Glomerular endothelial cell (primary cell): ENCODE measurements around the gene PIGW. TPM values are rescaled to one million over a fixed set of nuclear protein-coding genes. Genes with fewer than 3 reads are reported as not detected.
"Not testable (repeated sequence)": the region's sequence is repeated elsewhere in the genome, so short reads cannot be mapped to it uniquely, and the experiment has no call there.

Experiments used
- DNase-seq: peaks from one replicate; pipeline ENCODE4 v3.0.0-alpha.2; 2011; ENCODE audit warnings: low read depth, low spot score; ENCODE audit errors: extremely low read depth
- total RNA-seq: library from RNA; depleted of rRNA; stranded (reverse); fragments of >200 nt; gene quantifications from 2 replicates; pipeline ENCODE4 v1.2.3, GENCODE V29; 2015

Gene PIGW
- total RNA-seq, 1 donor from 2014 or later = 9.5 TPM

GRCh38 chr17:36507266-36507665, 27.5 kb upstream of the PIGW start:
- no peak for DNase-seq

GRCh38 chr17:36508439-36508838, 26.3 kb upstream of the PIGW start:
- DNase-seq = not testable (repeated sequence)

GRCh38 chr17:36509272-36509985, 25.4 kb upstream of the PIGW start:
- no peak for DNase-seq

- no peak for DNase-seq
These were observed 24.2 kb upstream of the PIGW start for GRCh38 chr17:36510636-36511035.

GRCh38 chr17:36511216-36511615, 23.6 kb upstream of the PIGW start:
- no peak for DNase-seq

GRCh38 chr17:36512641-36513040, 22.1 kb upstream of the PIGW start:
- no peak for DNase-seq

- DNase-seq = no peak
These were observed 19.9 kb upstream of the PIGW start for GRCh38 chr17:36514856-36515255.

GRCh38 chr17:36515837-36516236, 18.9 kb upstream of the PIGW start:
- no peak for DNase-seq

GRCh38 chr17:36523113-36523512, 11.7 kb upstream of the PIGW start:
- no peak for DNase-seq

GRCh38 chr17:36524428-36524876, 10.3 kb upstream of the PIGW start:
- DNase-seq = no peak

- no peak for DNase-seq
These were observed 9.7 kb upstream of the PIGW start for GRCh38 chr17:36525113-36525512.

GRCh38 chr17:36525888-36526287, 8.9 kb upstream of the PIGW start:
- DNase-seq = no peak

GRCh38 chr17:36527621-36528250, 7.1 kb upstream of the PIGW start:
- no peak for DNase-seq

GRCh38 chr17:36529121-36529520, 5.7 kb upstream of the PIGW start:
- DNase-seq = no peak

- no peak for DNase-seq
These were observed 2.3 kb upstream of the PIGW start for GRCh38 chr17:36532435-36532975.

- DNase-seq = no peak
These were observed 600 bp upstream of the PIGW start for GRCh38 chr17:36533935-36534839.

GRCh38 chr17:36535669-36536081, 888 bp downstream of the PIGW start:
- no peak for DNase-seq

GRCh38 chr17:36540696-36541095, 5.9 kb downstream of the PIGW start:
- no peak for DNase-seq

- DNase-seq = no peak
These were observed 8.0 kb downstream of the PIGW start for GRCh38 chr17:36542755-36543154.

- DNase-seq = no peak
These were observed 9.2 kb downstream of the PIGW start for GRCh38 chr17:36544044-36544306.

GRCh38 chr17:36544307-36545076, 9.7 kb downstream of the PIGW start, which contains the start of gene GGNBP2:
GGNBP2 (plus strand) TSS chr17:36544919; CDS start chr17:36545725, 806 bp downstream.
- no peak for DNase-seq
